ENCODE data around the gene CRPPA.
"Not testable (repeated sequence)": the region's sequence is repeated elsewhere in the genome, so short reads cannot be mapped to it uniquely, and the experiment has no call there.

Gene CRPPA

GRCh38 chr7:16455591-16455990 is 34.3 kb upstream of the CRPPA start:
- DNase-seq (ENCODE audit: low read depth), result no peak
- no peak for TF ChIP-seq CTCF (conservative IDR thresholded peaks at IDR 0.05; ENCODE audit: low read depth, low read length)

GRCh38 chr7:16450366-16450765 is 29.0 kb upstream of the CRPPA start:
- no peak for TF ChIP-seq CTCF (conservative IDR thresholded peaks at IDR 0.05; ENCODE audit: low read depth, low read length)
- DNase-seq (ENCODE audit: low read depth), result no peak
- H3K4me3 ChIP-seq (ENCODE audit: low read length), result no peak overlapping the region

More at GRCh38 chr7:16455591-16455990, 34.3 kb upstream of the CRPPA start:
- H3K4me3 ChIP-seq (ENCODE audit: low read length), result no peak overlapping the region

GRCh38 chr7:16447876-16448275 is 26.5 kb upstream of the CRPPA start:
- H3K4me3 ChIP-seq (ENCODE audit: low read length), result no peak overlapping the region
- DNase-seq (ENCODE audit: low read depth), result no peak
- no peak for TF ChIP-seq CTCF (conservative IDR thresholded peaks at IDR 0.05; ENCODE audit: low read depth, low read length)

GRCh38 chr7:16446508-16446907 is 25.2 kb upstream of the CRPPA start:
- DNase-seq (ENCODE audit: low read depth), result no peak
- TF ChIP-seq CTCF (conservative IDR thresholded peaks at IDR 0.05; ENCODE audit: low read depth, low read length), result no peak

GRCh38 chr7:16443871-16444270 is 22.5 kb upstream of the CRPPA start:
- not testable (repeated sequence) for H3K4me3 ChIP-seq (ENCODE audit: low read length); DNase-seq (ENCODE audit: low read depth)

More at GRCh38 chr7:16446508-16446907, 25.2 kb upstream of the CRPPA start:
- H3K4me3 ChIP-seq (ENCODE audit: low read length), result no peak overlapping the region

GRCh38 chr7:16438988-16439387 is 17.6 kb upstream of the CRPPA start:
- DNase-seq (ENCODE audit: low read depth), result no peak
- no peak for TF ChIP-seq CTCF (conservative IDR thresholded peaks at IDR 0.05; ENCODE audit: low read depth, low read length)
- no peak overlapping the region for H3K4me3 ChIP-seq (ENCODE audit: low read length)

GRCh38 chr7:16436306-16436705 is 15.0 kb upstream of the CRPPA start:
- no peak for TF ChIP-seq CTCF (conservative IDR thresholded peaks at IDR 0.05; ENCODE audit: low read depth, low read length)
- H3K4me3 ChIP-seq (ENCODE audit: low read length), result no peak overlapping the region
- DNase-seq (ENCODE audit: low read depth), result no peak
